ENCODE results near the gene SDK1.

Gene SDK1

DNA sequence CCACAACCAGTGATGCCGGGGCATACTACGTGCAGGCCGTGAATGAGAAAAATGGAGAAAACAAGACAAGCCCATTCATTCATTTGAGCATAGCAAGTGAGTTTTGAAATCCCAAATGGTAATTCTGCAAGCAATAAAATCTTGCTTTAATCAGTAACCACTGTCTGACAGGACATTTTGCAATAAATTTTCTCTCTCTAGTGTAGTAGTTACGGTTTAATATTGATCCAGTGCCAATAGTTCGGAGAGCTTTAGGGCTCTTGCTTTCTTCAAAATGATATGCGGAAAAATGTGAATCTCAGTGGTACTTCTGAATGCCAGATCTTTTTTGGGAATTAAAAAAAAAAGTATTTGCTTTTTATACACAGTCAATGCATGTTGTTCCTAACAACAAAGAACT lies 520.4 kb downstream of the SDK1 start:
- TF ChIP-seq POLR2A (IDR thresholded peaks at IDR 0.05; ENCODE audit: low read length), result no peak
- no peak for TF ChIP-seq GATA1 (IDR thresholded peaks at IDR 0.05; ENCODE audit: low read depth, low read length)
- no peak for DNase-seq

DNA sequence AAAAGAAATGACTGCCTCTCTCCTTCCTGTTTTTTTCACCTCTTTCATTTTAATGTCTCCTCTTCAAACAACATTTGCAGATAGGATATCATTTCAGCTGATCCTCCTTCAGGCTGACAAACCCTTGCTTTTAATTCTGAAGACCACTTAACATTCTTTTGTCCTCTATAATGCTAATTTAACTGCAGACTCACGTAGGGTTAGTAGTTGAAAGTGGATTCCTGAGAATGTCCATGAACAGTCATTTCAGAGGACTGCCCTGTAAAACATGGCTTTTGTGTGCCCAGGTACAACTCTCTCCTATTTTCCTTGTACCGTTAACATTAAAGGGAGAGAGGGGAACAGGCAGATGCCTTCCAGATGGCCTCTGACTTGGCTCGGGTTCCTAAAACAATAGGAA lies 524.4 kb downstream of the SDK1 start:
- no peak for TF ChIP-seq GATA1 (IDR thresholded peaks at IDR 0.05; ENCODE audit: low read depth, low read length)
- no peak for TF ChIP-seq POLR2A (IDR thresholded peaks at IDR 0.05; ENCODE audit: low read length)
- DNase-seq, result no peak

DNA sequence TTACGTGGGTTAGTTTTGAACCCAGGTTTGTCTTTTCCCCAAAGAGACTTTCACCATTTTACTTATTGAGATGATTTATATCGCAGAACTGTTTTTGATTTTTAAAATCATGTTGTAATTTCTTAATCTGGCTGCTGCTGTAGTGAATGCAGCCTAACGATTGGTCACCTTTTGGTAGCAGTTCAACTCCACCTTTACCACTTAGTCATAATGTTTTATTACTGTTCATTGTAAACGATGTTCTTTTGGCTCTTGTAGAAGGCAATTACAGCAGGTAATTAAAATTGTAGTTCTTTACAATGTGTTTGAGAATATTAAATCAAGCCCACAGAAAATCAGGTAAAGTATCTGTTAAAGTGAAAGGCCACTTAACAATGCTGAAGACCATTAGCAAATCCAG lies 531.1 kb downstream of the SDK1 start:
- DNase-seq, result no peak
- TF ChIP-seq GATA1 (IDR thresholded peaks at IDR 0.05; ENCODE audit: low read depth, low read length), result no peak
- no peak for TF ChIP-seq POLR2A (IDR thresholded peaks at IDR 0.05; ENCODE audit: low read length)

DNA sequence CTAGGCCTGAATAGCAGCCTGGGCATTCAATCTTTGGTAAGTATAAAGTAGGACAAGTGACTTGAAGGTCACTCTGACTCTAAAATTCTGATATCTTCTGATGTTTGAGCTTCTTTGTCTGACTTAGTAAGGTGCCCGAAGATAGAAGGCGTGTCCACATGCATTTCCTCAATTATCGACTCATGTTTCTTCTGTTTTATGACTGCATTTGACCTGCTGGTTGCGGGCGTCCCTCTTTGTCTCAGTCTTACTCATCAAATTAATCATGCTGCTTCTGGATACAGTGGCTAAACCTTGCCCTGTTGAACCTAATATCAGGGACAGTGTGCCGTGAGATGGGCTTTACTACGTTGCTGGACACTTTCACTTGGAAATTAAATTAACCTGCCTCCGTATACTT lies 534.1 kb downstream of the SDK1 start:
- DNase-seq, result no peak
- TF ChIP-seq POLR2A (IDR thresholded peaks at IDR 0.05; ENCODE audit: low read length) (no peak), GATA1 (IDR thresholded peaks at IDR 0.05; ENCODE audit: low read depth, low read length) (no peak)

DNA sequence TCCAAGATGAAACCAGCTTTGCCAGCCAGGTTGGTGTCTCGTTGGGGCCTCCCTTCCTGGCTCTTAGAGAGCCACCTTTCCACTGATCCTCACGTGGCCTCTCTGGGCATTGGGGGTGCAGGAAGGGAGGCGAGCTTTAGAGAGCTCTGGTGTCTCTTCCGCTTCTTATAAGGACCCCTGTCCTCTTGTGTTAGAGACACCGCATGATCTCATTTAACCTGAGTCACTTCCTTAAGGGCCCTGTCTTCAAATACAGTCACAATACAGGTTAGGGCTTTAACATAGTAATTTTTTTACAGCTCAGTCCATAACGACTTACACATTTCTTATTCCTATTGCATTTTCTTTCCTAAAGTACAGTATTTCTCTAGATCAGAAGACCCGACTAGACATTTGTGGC lies 535.8 kb downstream of the SDK1 start:
- no peak for DNase-seq
- TF ChIP-seq POLR2A (IDR thresholded peaks at IDR 0.05; ENCODE audit: low read length), result no peak
- TF ChIP-seq GATA1 (IDR thresholded peaks at IDR 0.05; ENCODE audit: low read depth, low read length), result no peak

DNA sequence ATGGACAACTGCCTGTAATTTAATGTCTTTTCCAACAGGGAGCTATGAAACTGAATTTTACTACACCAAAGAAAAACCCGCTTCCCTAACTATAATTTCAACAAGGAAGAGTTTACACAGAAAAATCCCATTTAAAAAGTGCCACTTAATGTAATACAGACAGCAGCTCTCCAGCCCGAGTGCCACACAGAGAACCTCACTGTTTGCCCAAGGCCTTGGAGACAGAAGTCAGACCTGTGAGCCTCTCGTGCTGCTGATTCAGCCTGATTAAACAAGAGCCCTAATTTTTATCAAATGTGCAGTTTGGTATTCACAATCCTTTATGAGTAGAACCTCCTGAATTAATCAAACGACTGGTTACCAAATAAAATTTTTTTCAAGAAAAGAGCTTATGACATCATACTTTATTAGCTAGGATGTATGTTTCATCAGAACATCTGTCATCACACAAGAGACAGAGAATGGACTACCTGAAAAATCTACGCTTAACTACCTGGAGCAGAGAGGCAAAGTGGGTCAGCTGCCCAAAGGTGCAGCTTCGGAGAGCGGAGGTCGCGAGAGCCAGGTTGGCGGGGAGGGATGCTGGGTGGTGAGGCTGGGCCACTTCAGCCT lies 543.6 kb downstream of the SDK1 start:
- DNase-seq, result no peak
- TF ChIP-seq POLR2A (IDR thresholded peaks at IDR 0.05; ENCODE audit: low read length), result no peak
- TF ChIP-seq GATA1 (IDR thresholded peaks at IDR 0.05; ENCODE audit: low read depth, low read length), result no peak

DNA sequence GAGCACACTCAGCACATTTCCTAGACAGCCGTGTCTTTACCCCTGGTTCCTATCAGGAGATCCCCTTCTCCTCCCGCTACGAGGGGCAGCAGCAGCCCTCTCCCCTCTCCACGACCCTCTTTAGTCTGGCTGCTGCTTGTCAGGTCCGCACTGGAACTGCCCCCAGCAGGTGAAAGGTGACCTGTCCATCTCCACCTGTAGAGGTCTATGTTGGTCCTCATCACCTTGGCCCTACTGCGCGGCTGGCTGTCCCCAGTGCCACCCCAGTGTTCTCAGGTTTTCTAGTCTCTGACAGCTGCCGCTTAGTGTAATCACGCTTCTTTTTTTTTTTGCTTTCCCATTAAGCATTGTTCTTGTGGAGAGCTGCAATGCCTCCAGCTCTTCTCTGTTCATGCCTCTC lies 545.7 kb downstream of the SDK1 start:
- no peak for DNase-seq
- TF ChIP-seq GATA1 (IDR thresholded peaks at IDR 0.05; ENCODE audit: low read depth, low read length) (no peak), POLR2A (IDR thresholded peaks at IDR 0.05; ENCODE audit: low read length) (no peak)

DNA sequence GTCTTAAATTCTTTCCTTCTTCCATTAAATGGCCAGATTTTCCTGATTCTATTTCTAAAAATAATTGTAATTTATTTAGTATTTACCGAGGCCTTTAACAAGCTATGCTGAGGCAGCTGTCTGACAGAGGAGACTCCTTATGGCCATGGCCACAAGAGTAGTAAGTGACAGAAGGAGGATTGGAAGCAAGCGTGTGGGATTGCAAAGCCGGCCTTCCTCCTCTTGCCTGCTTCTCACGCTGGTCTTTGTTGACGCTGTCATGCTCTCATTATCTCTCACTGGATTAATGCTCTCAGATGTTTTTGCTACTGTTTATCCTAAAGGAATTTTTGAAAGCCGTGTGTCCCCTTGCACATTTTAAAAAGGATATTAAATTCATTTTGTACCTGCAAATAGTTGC lies 546.3 kb downstream of the SDK1 start:
- TF ChIP-seq POLR2A (IDR thresholded peaks at IDR 0.05; ENCODE audit: low read length) (no peak), GATA1 (IDR thresholded peaks at IDR 0.05; ENCODE audit: low read depth, low read length) (no peak)
- no peak for DNase-seq

DNA sequence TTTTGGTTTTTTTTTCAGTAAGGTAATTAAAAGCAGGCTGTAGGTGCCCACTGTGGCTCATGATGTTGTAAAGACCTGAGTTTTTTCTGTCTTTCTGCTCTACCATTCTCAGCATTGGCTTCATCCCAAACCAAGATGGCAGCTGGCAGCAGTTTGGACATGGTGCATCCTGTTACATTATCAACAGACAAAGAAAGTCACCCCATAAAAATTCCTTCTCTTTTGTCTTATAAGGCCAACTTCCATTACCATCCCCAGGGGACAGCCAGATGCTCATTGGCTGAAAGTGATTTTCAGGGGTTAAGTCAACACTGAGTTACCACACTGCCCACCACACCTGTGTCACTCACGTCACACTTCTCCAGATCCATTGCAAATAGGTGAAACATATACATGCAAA lies 558.4 kb downstream of the SDK1 start:
- DNase-seq, result no peak
- no peak for TF ChIP-seq POLR2A (IDR thresholded peaks at IDR 0.05; ENCODE audit: low read length)
- no peak for TF ChIP-seq GATA1 (IDR thresholded peaks at IDR 0.05; ENCODE audit: low read depth, low read length)

DNA sequence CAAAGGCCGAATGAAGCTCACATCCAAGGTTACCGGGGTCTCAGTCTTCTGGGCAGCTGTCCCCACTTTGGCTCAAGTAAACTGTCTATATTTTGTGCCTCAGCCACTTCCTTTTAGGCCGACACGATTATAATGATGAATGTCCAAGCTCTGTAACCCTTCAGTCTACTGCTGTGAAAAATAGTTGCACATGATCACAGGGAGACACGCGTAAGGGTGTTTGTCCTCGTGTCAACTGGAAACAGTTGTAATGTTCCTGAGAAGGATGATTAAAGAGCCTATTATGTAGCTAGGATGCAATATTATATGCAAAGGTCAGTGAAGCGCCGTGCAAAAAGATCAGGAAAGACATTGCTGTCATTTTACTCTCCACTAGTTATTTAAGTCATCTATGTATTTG lies 559.9 kb downstream of the SDK1 start:
- no peak for TF ChIP-seq POLR2A (IDR thresholded peaks at IDR 0.05; ENCODE audit: low read length)
- no peak for TF ChIP-seq GATA1 (IDR thresholded peaks at IDR 0.05; ENCODE audit: low read depth, low read length)
- DNase-seq, result no peak

DNA sequence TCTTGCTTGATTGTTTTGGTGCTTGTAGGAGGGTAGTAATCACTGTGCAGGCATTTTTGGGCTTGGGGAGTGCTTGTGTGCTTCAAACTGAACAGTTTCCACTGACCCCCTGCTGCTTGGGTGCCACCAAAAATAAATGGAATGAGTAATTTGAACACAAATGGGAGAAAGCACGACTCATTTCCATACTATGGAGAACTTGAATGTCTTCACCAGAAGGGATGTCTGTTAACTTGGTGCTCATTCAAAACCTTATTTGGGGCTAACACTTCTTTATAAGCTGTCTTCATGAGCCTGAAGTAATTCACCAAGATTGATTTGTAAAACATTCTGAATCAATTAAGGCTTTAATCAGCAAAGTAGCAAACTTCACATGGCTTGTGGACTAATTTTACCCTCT lies 560.3 kb downstream of the SDK1 start:
- TF ChIP-seq GATA1 (IDR thresholded peaks at IDR 0.05; ENCODE audit: low read depth, low read length) (no peak), POLR2A (IDR thresholded peaks at IDR 0.05; ENCODE audit: low read length) (no peak)
- no peak for DNase-seq

DNA sequence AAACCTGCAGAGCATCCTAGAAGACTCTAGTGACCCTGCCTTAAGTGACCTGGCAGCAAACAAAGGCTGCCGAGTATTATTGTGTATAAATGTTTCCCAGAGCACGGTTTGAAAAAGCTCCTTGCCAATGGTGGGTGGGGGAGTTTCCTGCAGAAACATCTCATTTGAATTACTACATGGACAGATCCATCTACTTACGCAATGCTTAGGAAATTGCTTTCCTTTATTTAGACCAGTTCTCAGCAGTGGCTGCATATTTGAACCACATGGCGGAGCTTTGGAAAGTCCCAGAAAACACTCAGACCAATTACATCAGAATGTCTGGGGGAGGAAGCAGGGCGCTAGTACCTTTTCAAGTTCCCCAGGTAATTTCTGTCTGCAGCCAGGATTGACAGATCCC lies 560.9 kb downstream of the SDK1 start:
- TF ChIP-seq POLR2A (IDR thresholded peaks at IDR 0.05; ENCODE audit: low read length), result no peak
- TF ChIP-seq GATA1 (IDR thresholded peaks at IDR 0.05; ENCODE audit: low read depth, low read length), result no peak
- DNase-seq, result no peak

DNA sequence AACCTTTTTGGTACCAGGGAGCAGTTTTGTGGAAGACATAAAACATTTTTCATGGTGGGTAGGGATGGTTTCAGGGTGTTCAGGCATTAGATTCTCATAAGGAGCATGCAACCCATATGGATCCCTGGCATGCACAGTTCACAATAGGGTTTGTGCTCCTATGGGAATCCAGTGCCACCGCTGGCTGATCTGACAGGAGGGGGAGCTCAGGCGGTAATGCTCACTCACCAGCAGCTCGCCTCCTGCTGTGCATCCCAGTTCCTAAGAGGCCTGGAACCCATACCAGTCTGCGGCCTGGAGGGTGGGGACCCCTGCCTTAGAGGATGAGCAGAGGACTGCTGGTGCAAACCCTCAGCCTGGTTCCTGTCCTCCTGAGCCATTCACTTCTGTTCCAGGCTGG lies 561.7 kb downstream of the SDK1 start:
- DNase-seq, result no peak
- TF ChIP-seq POLR2A (IDR thresholded peaks at IDR 0.05; ENCODE audit: low read length) (no peak), GATA1 (IDR thresholded peaks at IDR 0.05; ENCODE audit: low read depth, low read length) (no peak)

DNA sequence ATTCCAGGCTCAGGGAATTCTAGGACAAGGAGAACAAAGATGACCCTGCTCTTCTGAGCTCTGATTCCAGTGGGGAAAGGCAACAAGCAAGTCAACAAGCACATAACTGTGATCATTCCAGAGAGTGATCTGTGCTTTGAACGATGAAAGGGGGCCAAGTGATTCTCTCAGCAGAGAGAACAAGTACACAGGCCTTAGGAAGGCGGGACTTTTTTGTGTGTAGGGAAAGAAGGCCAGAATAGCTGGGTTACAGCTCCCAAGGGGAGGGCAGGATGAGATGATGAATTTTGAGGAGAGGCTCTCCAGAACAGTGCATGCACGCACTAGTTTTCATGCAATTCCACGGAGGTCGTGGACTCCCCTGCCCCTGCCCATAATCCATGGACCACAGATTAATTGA lies 565.2 kb downstream of the SDK1 start:
- no peak for DNase-seq
- TF ChIP-seq GATA1 (IDR thresholded peaks at IDR 0.05; ENCODE audit: low read depth, low read length) (no peak), POLR2A (IDR thresholded peaks at IDR 0.05; ENCODE audit: low read length) (no peak)

DNA sequence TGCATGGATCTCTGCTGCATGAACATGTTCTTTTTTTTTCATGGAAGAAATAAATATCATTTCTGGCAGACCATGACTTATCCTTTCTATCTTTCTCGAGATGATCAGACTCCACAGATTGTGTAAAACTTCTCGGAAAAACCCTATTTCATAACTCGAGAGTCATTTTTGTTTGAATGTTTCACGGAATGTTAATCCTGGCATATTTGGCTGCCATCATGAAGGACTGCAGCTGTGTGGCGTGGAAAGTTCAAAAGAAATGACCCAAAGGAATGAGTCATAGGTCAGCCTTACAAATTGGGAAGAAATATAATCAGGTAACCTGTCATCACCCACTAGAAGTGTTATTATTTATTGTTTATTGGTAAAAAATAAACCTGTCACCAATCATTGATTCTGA lies 566.8 kb downstream of the SDK1 start:
- no peak for DNase-seq
- TF ChIP-seq GATA1 (IDR thresholded peaks at IDR 0.05; ENCODE audit: low read depth, low read length), result no peak
- no peak for TF ChIP-seq POLR2A (IDR thresholded peaks at IDR 0.05; ENCODE audit: low read length)
